ENCODE data around the gene SH3BGRL. TPM values are rescaled to one million over a fixed set of nuclear protein-coding genes. Genes with fewer than 3 reads are reported as not detected.

Gene SH3BGRL
- total and polyA plus RNA-seq, 10 of the 15 experiments (the other 5 are each of a cell fraction or from before 2014, with no cell fraction given): 75.6 to 178 (median 122) TPM

- no peak for TF ChIP-seq TBL1XR1 (IDR thresholded peaks at IDR 0.05; ENCODE audit: low read depth, low read length)
- no peak for TF ChIP-seq ZNF24 (IDR thresholded peaks at IDR 0.05)
- TF ChIP-seq, protein P1, sequence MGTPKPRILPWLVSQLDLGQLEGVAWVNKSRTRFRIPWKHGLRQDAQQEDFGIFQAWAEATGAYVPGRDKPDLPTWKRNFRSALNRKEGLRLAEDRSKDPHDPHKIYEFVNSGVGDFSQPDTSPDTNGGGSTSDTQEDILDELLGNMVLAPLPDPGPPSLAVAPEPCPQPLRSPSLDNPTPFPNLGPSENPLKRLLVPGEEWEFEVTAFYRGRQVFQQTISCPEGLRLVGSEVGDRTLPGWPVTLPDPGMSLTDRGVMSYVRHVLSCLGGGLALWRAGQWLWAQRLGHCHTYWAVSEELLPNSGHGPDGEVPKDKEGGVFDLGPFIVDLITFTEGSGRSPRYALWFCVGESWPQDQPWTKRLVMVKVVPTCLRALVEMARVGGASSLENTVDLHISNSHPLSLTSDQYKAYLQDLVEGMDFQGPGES (IDR thresholded peaks at IDR 0.05): no peak
Observed at GRCh38 chrX:81215685-81216084, 13.8 kb downstream of the SH3BGRL start (continued).

- SMC1A ChIA-PET (ENCODE audit: uncharacterized antibody, unreplicated experiment): no interaction called here
- H3K4me3 ChIP-seq: no peak overlapping the region
- no peaks in the 10 kb centered on the region for H3K27me3 ChIP-seq (replicated peaks in 1 of 2; ENCODE audit: control insufficient read depth in 2 of 2, insufficient read depth in 2 of 2, low read length in 1 of 2)
- DNase-seq (ENCODE audit: low read depth, low spot score) (no peak), ATAC-seq (no peak), FAIRE-seq (no peak)
- H3K4me1 ChIP-seq (ENCODE audit: control insufficient read depth, insufficient read depth, low read length): no peaks in the 10 kb centered on the region
- TF ChIP-seq CHD2 (IDR thresholded peaks at IDR 0.05; ENCODE audit: borderline replicate concordance, low read depth, low read length) (no peak), SMARCA5 (IDR thresholded peaks at IDR 0.05) (no peak), TARDBP (IDR thresholded peaks at IDR 0.05; ENCODE audit: borderline replicate concordance) (no peak), ZNF274 (IDR thresholded peaks at IDR 0.05; ENCODE audit: insufficient read depth, insufficient read length) (no peak), SPI1 (IDR thresholded peaks at IDR 0.05; ENCODE audit: borderline replicate concordance, insufficient read depth, low read depth, low read length) (no peak), POLR2AphosphoS2 (IDR thresholded peaks at IDR 0.05; ENCODE audit: low read depth, low read length) (no peak), SMAD5 (IDR thresholded peaks at IDR 0.05; ENCODE audit: low read depth) (no peak), NKRF (conservative IDR thresholded peaks at IDR 0.05) (no peak), SREBF1 (IDR thresholded peaks at IDR 0.05; ENCODE audit: low read length) (no peak), CBFB (IDR thresholded peaks at IDR 0.05; ENCODE audit: low read depth) (no peak), NR2C2 (IDR thresholded peaks at IDR 0.05; ENCODE audit: borderline replicate concordance, control insufficient read depth, insufficient read length, low read depth) (no peak)
- TF ChIP-seq, protein P2, sequence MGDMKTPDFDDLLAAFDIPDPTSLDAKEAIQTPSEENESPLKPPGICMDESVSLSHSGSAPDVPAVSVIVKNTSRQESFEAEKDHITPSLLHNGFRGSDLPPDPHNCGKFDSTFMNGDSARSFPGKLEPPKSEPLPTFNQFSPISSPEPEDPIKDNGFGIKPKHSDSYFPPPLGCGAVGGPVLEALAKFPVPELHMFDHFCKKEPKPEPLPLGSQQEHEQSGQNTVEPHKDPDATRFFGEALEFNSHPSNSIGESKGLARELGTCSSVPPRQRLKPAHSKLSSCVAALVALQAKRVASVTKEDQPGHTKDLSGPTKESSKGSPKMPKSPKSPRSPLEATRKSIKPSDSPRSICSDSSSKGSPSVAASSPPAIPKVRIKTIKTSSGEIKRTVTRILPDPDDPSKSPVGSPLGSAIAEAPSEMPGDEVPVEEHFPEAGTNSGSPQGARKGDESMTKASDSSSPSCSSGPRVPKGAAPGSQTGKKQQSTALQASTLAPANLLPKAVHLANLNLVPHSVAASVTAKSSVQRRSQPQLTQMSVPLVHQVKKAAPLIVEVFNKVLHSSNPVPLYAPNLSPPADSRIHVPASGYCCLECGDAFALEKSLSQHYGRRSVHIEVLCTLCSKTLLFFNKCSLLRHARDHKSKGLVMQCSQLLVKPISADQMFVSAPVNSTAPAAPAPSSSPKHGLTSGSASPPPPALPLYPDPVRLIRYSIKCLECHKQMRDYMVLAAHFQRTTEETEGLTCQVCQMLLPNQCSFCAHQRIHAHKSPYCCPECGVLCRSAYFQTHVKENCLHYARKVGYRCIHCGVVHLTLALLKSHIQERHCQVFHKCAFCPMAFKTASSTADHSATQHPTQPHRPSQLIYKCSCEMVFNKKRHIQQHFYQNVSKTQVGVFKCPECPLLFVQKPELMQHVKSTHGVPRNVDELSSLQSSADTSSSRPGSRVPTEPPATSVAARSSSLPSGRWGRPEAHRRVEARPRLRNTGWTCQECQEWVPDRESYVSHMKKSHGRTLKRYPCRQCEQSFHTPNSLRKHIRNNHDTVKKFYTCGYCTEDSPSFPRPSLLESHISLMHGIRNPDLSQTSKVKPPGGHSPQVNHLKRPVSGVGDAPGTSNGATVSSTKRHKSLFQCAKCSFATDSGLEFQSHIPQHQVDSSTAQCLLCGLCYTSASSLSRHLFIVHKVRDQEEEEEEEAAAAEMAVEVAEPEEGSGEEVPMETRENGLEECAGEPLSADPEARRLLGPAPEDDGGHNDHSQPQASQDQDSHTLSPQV (IDR thresholded peaks at IDR 0.05): no peak
- no peak overlapping the region for H3K4me2 ChIP-seq (ENCODE audit: control insufficient read depth, insufficient read depth)
- no peak overlapping the region for H3K9ac ChIP-seq (ENCODE audit: control insufficient read depth, insufficient read depth, low read length)
- H3K79me2 ChIP-seq (ENCODE audit: control insufficient read depth, insufficient read depth, low read length): peaks cover 3% of the 10 kb centered on the region
- CTCF ChIA-PET: no interaction called here
- 72% methylated on average over 3 of the region's 3 CpGs for whole genome bisulfite sequencing (ENCODE audit: insufficient coverage, insufficient replicate concordance, low lambda C conversion rate, missing lambda C conversion rate)
- H3K27ac ChIP-seq (ENCODE audit: control insufficient read depth, insufficient read depth): no peak overlapping the region
- in situ Hi-C loops (cut with MboI): no loop called here
- RAD21 ChIA-PET (ENCODE audit: unreplicated experiment): no interaction called here
- H2AFZ ChIP-seq (ENCODE audit: control insufficient read depth, low read depth, low read length): no peak overlapping the region
- intact Hi-C loops (cut with micrococcal nuclease; ENCODE audit: unreplicated experiment): no loop called here
- no peaks in the 10 kb centered on the region; the same call in 2 of the 3 replicates for H3K9me3 ChIP-seq (replicated peaks; ENCODE audit: control insufficient read depth, insufficient read depth, low read length)
- no peaks in the 10 kb centered on the region for H4K20me1 ChIP-seq (ENCODE audit: control insufficient read depth, insufficient read depth)
- POLR2A ChIA-PET: interaction anchor here (1.1 kb wide), 1 partner anchor 19 kb away, joined by 3 read pairs; no protein-coding TSS in a partner anchor
- H3K36me3 ChIP-seq (ENCODE audit: control insufficient read depth in 2 of 2, insufficient read depth in 2 of 2, low read length in 1 of 2): peaks cover 0 to 2% of the 10 kb centered on the region in 2 experiments; a peak in 2 of 4 replicates
- BruUV-seq (replicated peaks): no TSS peak
Observed at GRCh38 chrX:81229229-81229628, 27.3 kb downstream of the SH3BGRL start.
